ENCODE measurements around the gene PLCE1. TPM values are rescaled to one million over a fixed set of nuclear protein-coding genes. Genes with fewer than 3 reads are reported as not detected.

PLCE1 gene
- total and polyA plus RNA-seq, 2 experiments from 2014 or later = 0.10 to 0.58 TPM

- no peak for TF ChIP-seq ZNF462 (CRISPR knock-in tag; IDR thresholded peaks at IDR 0.05)
- no peak for TF ChIP-seq ZNF114 (CRISPR knock-in tag; IDR thresholded peaks at IDR 0.05)
- no peak for TF ChIP-seq ZNF331 (CRISPR knock-in tag; IDR thresholded peaks at IDR 0.05; ENCODE audit: low read depth)
Observed at GRCh38 chr10:94012834-94013233, 19.1 kb downstream of the PLCE1 start (continued).

- no peaks in the 10 kb centered on the region for H3F3A ChIP-seq (replicated peaks; ENCODE audit: low read depth)
- no peaks in the 10 kb centered on the region for H3K79me2 ChIP-seq (replicated peaks; ENCODE audit: insufficient read depth)
- H3K36me3 ChIP-seq (ENCODE audit: insufficient read depth) = no peaks in the 10 kb centered on the region; the same call in 1 of the 2 replicates
- no peak for TF ChIP-seq EZH2 (IDR thresholded peaks at IDR 0.05; ENCODE audit: low read depth, unreplicated experiment)
- TF ChIP-seq ZNF114 (CRISPR knock-in tag; IDR thresholded peaks at IDR 0.05) = no peak
- no peak for TF ChIP-seq CTCF (conservative IDR thresholded peaks at IDR 0.05; ENCODE audit: low read depth in 2 of 2)
- TF ChIP-seq NANOG (IDR thresholded peaks at IDR 0.05; ENCODE audit: borderline replicate concordance) = no peak
- no peak for TF ChIP-seq ZNF331 (CRISPR knock-in tag; IDR thresholded peaks at IDR 0.05; ENCODE audit: low read depth)
- no peaks in the 10 kb centered on the region for H4K20me1 ChIP-seq (replicated peaks; ENCODE audit: insufficient read depth)
- H2AFZ ChIP-seq = no peak overlapping the region
- H3K27ac Mint-ChIP-seq = no peak overlapping the region
- no peak overlapping the region for H3K4me3 ChIP-seq
- H3K27me3 Mint-ChIP-seq (ENCODE audit: insufficient read depth, low read depth, poor library complexity) = no peaks in the 10 kb centered on the region
- H3K4me1 Mint-ChIP-seq = peaks cover 9% of the 10 kb centered on the region; the same call in 2 of the 3 replicates
- DNase-seq (ENCODE audit: low spot score) = no peak
- peaks cover 17% of the 10 kb centered on the region for H3K4me1 ChIP-seq (ENCODE audit: insufficient read depth)
- no peak overlapping the region for H3K27ac ChIP-seq (ENCODE audit: low read depth)
- peaks cover 5% of the 10 kb centered on the region; the same call in 1 of the 3 replicates for H3K36me3 Mint-ChIP-seq (ENCODE audit: low read depth)
- H3K4me2 ChIP-seq = no peak overlapping the region
- H3K27me3 ChIP-seq (ENCODE audit: insufficient read depth) = no peaks in the 10 kb centered on the region
- H3K9me3 Mint-ChIP-seq = peaks cover 10% of the 10 kb centered on the region
- H3K9me2 ChIP-seq (ENCODE audit: insufficient read depth) = peaks cover 5% of the 10 kb centered on the region; the same call in 1 of the 2 replicates
- H3K4me3 Mint-ChIP-seq = no peak overlapping the region
- ATAC-seq = no peak
Observed at GRCh38 chr10:94013331-94013760, 19.6 kb downstream of the PLCE1 start.
